SKM-1 (cell line): ENCODE results near the gene ZNF438.
"Not testable (repeated sequence)": the region's sequence is repeated elsewhere in the genome, so short reads cannot be mapped to it uniquely, and the experiment has no call there.

Experiments used
- DNase-seq: peaks from one replicate; lab custom pipeline; 2025; ENCODE audit not compliant: unreplicated experiment; lab: John Stamatoyannopoulos, UW

Gene ZNF438

GRCh38 chr10:30990351-30990750, 41.3 kb downstream of the ZNF438 start:
- DNase-seq = no peak

- no peak for DNase-seq
Observed at GRCh38 chr10:30988831-30989435, 42.7 kb downstream of the ZNF438 start.

- DNase-seq = no peak
Observed at GRCh38 chr10:30987463-30987862, 44.2 kb downstream of the ZNF438 start.

GRCh38 chr10:30986053-30986555, 45.6 kb downstream of the ZNF438 start:
- no peak for DNase-seq

GRCh38 chr10:30985512-30985911, 46.2 kb downstream of the ZNF438 start:
- no peak for DNase-seq

GRCh38 chr10:30984563-30985328, 46.9 kb downstream of the ZNF438 start:
- DNase-seq = no peak

- DNase-seq = not testable (repeated sequence)
Observed at GRCh38 chr10:30983209-30983608, 48.5 kb downstream of the ZNF438 start.

GRCh38 chr10:30980951-30981616, 50.6 kb downstream of the ZNF438 start:
- DNase-seq = no peak

- no peak for DNase-seq
Observed at GRCh38 chr10:30979956-30980355, 51.7 kb downstream of the ZNF438 start.

GRCh38 chr10:30978843-30979242, 52.8 kb downstream of the ZNF438 start:
- no peak for DNase-seq

GRCh38 chr10:30977385-30977784, 54.3 kb downstream of the ZNF438 start:
- no peak for DNase-seq

- DNase-seq = no peak
Observed at GRCh38 chr10:30974773-30975415, 56.8 kb downstream of the ZNF438 start.

GRCh38 chr10:30974355-30974754, 57.3 kb downstream of the ZNF438 start:
- no peak for DNase-seq

- DNase-seq = no peak
Observed at GRCh38 chr10:30973737-30974136, 57.9 kb downstream of the ZNF438 start.

- DNase-seq = no peak
Observed at GRCh38 chr10:30970760-30971460, 60.8 kb downstream of the ZNF438 start.

GRCh38 chr10:30968711-30969110, 63.0 kb downstream of the ZNF438 start:
- DNase-seq = no peak

- no peak for DNase-seq
Observed at GRCh38 chr10:30967650-30968410, 63.8 kb downstream of the ZNF438 start.

GRCh38 chr10:30963992-30964930, 67.4 kb downstream of the ZNF438 start:
- no peak for DNase-seq

- DNase-seq = no peak
Observed at GRCh38 chr10:30962522-30962921, 69.1 kb downstream of the ZNF438 start.
